ENCODE results near the gene KANSL2.

GRCh38 chr12:48640854-48641253, 41.2 kb downstream of the KANSL2 start:
- TF ChIP-seq, protein P1, sequence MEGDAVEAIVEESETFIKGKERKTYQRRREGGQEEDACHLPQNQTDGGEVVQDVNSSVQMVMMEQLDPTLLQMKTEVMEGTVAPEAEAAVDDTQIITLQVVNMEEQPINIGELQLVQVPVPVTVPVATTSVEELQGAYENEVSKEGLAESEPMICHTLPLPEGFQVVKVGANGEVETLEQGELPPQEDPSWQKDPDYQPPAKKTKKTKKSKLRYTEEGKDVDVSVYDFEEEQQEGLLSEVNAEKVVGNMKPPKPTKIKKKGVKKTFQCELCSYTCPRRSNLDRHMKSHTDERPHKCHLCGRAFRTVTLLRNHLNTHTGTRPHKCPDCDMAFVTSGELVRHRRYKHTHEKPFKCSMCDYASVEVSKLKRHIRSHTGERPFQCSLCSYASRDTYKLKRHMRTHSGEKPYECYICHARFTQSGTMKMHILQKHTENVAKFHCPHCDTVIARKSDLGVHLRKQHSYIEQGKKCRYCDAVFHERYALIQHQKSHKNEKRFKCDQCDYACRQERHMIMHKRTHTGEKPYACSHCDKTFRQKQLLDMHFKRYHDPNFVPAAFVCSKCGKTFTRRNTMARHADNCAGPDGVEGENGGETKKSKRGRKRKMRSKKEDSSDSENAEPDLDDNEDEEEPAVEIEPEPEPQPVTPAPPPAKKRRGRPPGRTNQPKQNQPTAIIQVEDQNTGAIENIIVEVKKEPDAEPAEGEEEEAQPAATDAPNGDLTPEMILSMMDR (conservative IDR thresholded peaks at IDR 0.05; ENCODE audit: low read length) = no peak
- no peak for TF ChIP-seq EZH2phosphoT487 (IDR thresholded peaks at IDR 0.05; ENCODE audit: borderline replicate concordance, low read depth, low read length)

All from OCI-LY7 (cell line).